Tibial nerve (tissue), 3 donors: ENCODE measurements around the gene GPX2.
A peak's percentile ranks its signal among the peaks of the same experiment; 100 is the strongest.

Experiments used
- POLR2A ChIP-seq, 2 donors: fragments of 450-650 bp; IDR thresholded peaks; one replicate each; pipeline ENCODE4 v1.6.1; 2017; ENCODE audit warnings: antibody characterized with exemption in 2 of 2, mild to moderate bottlenecking in 2 of 2, moderate library complexity in 2 of 2
- TF ChIP-seq, protein P1 (sequence below), 5 experiments: fragments of 200-600 bp in 3 of 5; fragments of 450-650 bp in 2 of 5; sonication (generic) in 3 of 5; IDR thresholded peaks; one replicate each; pipeline ENCODE4 v1.5.1; 2016 to 2019; ENCODE audit warnings: antibody characterized with exemption in 5 of 5, mild to moderate bottlenecking in 3 of 5, moderate library complexity in 2 of 5

DNA sequence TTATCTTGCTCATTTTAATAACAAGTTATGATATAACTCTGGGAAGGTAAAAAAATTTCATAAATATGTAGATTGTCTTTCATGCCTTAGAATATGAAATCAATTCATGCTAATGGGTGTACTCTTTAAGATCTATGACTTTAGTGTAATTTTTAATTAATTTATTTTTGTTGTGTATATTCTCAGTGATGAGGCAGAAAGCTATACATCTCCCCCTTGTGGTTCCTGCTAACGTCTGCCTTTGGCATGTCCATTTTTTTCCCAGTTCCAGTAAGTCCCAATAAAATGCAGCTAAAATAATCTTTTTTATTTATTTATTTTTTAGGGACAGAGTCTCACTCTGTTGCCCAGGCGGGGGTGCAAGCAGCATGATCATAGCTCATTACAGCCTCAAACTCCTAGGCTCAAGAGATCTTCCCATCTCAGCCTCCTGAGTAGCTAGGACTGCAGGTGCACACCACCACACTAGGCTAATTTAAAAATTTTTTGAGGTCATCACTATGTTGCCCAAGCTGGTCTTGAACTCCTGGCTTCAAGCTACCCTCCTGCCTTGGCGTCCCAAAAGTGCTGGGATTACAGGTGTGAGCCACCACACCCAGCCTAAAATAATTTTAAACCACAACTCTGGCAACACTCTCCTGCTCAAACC lies 31.6 kb downstream of the GPX2 start:
- TF ChIP-seq, protein P1, sequence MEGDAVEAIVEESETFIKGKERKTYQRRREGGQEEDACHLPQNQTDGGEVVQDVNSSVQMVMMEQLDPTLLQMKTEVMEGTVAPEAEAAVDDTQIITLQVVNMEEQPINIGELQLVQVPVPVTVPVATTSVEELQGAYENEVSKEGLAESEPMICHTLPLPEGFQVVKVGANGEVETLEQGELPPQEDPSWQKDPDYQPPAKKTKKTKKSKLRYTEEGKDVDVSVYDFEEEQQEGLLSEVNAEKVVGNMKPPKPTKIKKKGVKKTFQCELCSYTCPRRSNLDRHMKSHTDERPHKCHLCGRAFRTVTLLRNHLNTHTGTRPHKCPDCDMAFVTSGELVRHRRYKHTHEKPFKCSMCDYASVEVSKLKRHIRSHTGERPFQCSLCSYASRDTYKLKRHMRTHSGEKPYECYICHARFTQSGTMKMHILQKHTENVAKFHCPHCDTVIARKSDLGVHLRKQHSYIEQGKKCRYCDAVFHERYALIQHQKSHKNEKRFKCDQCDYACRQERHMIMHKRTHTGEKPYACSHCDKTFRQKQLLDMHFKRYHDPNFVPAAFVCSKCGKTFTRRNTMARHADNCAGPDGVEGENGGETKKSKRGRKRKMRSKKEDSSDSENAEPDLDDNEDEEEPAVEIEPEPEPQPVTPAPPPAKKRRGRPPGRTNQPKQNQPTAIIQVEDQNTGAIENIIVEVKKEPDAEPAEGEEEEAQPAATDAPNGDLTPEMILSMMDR (IDR thresholded peaks at IDR 0.05), result peak; percentile 9 to 35 (median 32)
- TF ChIP-seq POLR2A (IDR thresholded peaks at IDR 0.05), result no peak
